Stimulated activated CD4-positive, alpha-beta T cell treated with anti-CD3 and anti-CD28 coated beads, Interleukin-15, amount 100 ng/mL, for 48 hours (primary cell): ENCODE measurements around the gene MMP28.

ENCODE experiments used
- DNase-seq, 2 donors: peaks; one replicate each; pipeline ENCODE4 v3.0.0-alpha.2; 2020; ENCODE audit warnings: low read depth in 2 of 2

MMP28 gene

GRCh38 chr17:35726127-35726952, 69.1 kb downstream of the MMP28 start:
- DNase-seq, result no peak

GRCh38 chr17:35725802-35726126, 69.7 kb downstream of the MMP28 start:
- DNase-seq, result no peak

DNA sequence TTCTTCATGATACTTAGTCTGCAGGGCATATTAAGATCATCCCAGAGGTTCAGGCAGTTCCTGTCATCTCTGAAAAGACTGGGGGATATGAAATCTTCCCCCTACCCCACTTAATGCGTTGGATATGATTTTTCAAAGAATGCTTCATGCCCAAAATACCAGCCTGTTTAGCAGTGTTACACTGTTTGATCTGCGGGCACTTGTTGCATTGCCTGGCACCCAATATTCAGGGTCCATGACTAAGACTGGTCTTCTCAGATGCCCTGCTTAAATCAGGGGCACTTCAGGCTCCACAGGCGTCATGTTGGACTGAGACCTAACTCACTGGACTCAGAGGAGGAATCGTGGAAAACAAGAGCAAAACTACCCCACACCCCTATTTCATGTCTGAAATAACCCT, 70.4 kb downstream of the MMP28 start:
- no peak for DNase-seq

DNA sequence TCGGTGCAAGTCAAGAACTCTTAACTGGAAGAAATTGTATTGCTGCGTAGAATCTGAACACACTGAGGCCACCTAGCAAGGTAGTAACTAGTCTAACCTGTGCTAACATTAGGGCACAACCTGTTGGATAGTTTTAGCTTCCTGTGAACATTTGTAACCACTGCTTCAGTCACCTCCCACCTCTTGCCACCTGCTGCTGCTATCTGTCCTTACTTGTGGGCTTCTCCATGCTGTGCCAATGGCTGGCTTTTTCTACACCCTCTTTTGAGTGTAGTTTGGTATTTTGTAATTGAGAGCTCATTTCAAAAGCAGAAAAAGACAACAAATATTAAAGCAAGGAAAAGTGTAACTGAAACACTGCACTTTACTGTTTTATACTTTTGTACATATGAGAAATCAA, 71.7 kb downstream of the MMP28 start:
- DNase-seq, result no peak

DNA sequence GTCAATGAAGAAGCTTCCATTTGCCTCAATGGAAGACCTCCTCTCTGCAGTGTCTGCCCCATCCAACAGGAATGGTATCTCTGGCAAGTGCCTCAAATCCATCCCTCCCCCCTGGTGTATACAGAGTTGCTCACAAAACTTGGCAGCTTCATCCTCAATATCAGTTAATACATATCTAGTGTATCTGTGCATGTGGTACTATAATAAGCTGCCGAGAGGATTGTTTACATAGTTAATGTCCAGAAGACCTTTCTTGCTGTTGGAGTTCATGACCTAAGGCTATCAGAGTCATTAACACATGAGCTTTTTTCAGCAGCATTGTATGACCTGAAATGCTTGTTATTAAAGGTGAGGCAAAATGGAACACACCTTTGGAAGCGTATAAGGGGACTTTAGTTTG, 78.0 kb downstream of the MMP28 start:
- DNase-seq, result no peak

DNA sequence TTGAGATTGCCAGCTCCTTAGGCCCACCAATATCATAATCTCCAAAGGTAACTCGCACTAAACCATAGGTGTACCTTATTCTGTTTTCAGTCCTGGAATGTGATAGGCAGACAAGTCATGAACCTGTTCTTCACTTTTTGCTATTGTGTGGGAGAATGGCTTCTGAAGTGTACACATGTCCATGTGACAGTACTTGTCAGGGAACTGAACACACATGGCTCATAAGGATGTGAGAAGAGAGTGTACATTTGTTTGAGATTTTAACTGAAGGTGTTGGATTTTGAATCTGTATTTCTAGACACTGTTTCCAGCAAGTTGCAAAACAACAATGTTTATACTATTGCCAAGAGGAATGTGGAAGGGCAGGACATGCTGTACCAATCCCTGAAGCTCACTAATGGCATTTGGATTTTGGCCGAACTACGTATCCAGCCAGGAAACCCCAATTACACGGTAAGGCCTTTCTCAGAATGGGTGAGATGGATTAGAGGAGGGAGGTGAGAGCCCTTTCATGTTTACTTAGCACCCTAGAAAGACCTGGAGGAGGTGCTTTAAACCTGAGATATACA, 78.5 kb downstream of the MMP28 start:
- DNase-seq, result no peak

- no peak for DNase-seq
These were observed 79.3 kb downstream of the MMP28 start for GRCh38 chr17:35716173-35716572.
